GM23338 (cell line): ENCODE measurements around the gene ANTXR2. TPM values are rescaled to one million over a fixed set of nuclear protein-coding genes. Genes with fewer than 3 reads are reported as not detected.

ENCODE experiments used
- ATAC-seq: fragments of 200-7000 bp; cut with Tn5 transposase; 3 replicates; pipeline ENCODE4 v1.9.1; 2020
- DNase-seq: peaks from one replicate; pipeline ENCODE4 v3.0.0-alpha.2; 2015; ENCODE audit warnings: low spot score
- H2AFZ ChIP-seq: fragments of 200-600 bp; sonication (generic); 2 replicates; pipeline ENCODE4 v1.8.0; 2016; ENCODE audit warnings: antibody characterized with exemption, mild to moderate bottlenecking, moderate library complexity
- H3F3A ChIP-seq: fragments of 200-600 bp; sonication (generic); replicated peaks from 2 replicates; pipeline ENCODE4 v1.8.0; 2017; ENCODE audit warnings: antibody characterized with exemption, mixed run types, low read depth
- H3K27ac ChIP-seq: fragments of 200-600 bp; sonication (generic); 2 replicates; pipeline ENCODE4 v1.6.1; 2016; ENCODE audit warnings: low read depth
- H3K27me3 ChIP-seq: fragments of 200-600 bp; sonication (generic); 2 replicates; pipeline ENCODE4 v1.8.0; 2016; ENCODE audit warnings: mild to moderate bottlenecking, mixed run types, moderate library complexity; ENCODE audit not compliant: insufficient read depth
- H3K36me3 ChIP-seq: fragments of 200-600 bp; sonication (generic); 2 replicates; pipeline ENCODE4 v1.8.0; 2016; ENCODE audit warnings: mild to moderate bottlenecking; ENCODE audit not compliant: insufficient read depth
- H3K4me1 ChIP-seq: fragments of 200-600 bp; sonication (generic); 2 replicates; pipeline ENCODE4 v1.8.0; 2016; ENCODE audit warnings: mild to moderate bottlenecking, moderate library complexity; ENCODE audit not compliant: insufficient read depth
- H3K4me2 ChIP-seq: fragments of 200-600 bp; sonication (generic); 2 replicates; pipeline ENCODE4 v1.7.1; 2017; ENCODE audit warnings: mixed run types
- H3K4me3 ChIP-seq: fragments of 200-600 bp; sonication (generic); 2 replicates; pipeline ENCODE4 v1.6.1; 2016; ENCODE audit warnings: mixed run types
- H3K79me2 ChIP-seq: fragments of 200-600 bp; sonication (generic); replicated peaks from 2 replicates; pipeline ENCODE4 v1.8.0; 2017; ENCODE audit warnings: mild to moderate bottlenecking; ENCODE audit not compliant: insufficient read depth
- H3K9me2 ChIP-seq: fragments of 200-600 bp; sonication (generic); 2 replicates; pipeline ENCODE4 v1.8.0; 2017; ENCODE audit not compliant: insufficient read depth
- H4K20me1 ChIP-seq: fragments of 200-600 bp; sonication (generic); replicated peaks from 2 replicates; pipeline ENCODE4 v1.8.0; 2017; ENCODE audit warnings: mild to moderate bottlenecking; ENCODE audit not compliant: insufficient read depth
- H3K27ac Mint-ChIP-seq: 2 replicates; pipeline ENCODE4 v1.8.0; 2020; ENCODE audit warnings: inconsistent platforms, mild to moderate bottlenecking, moderate library complexity, mixed read lengths
- H3K27me3 Mint-ChIP-seq: 3 replicates; pipeline ENCODE4 v1.8.0; 2022; ENCODE audit warnings: low read depth, mild to moderate bottlenecking, moderate library complexity, mixed read lengths, inconsistent platforms; ENCODE audit not compliant: insufficient read depth, poor library complexity
- H3K36me3 Mint-ChIP-seq: 3 replicates; pipeline ENCODE4 v1.8.0; 2021; ENCODE audit warnings: low read depth, mild to moderate bottlenecking, inconsistent platforms, moderate library complexity, mixed read lengths
- H3K4me1 Mint-ChIP-seq: 3 replicates; pipeline ENCODE4 v1.8.0; 2020; ENCODE audit warnings: mild to moderate bottlenecking, inconsistent platforms, mixed read lengths
- H3K4me3 Mint-ChIP-seq: 3 replicates; pipeline ENCODE4 v1.8.0; 2021; ENCODE audit warnings: moderate library complexity, mild to moderate bottlenecking, inconsistent platforms, mixed read lengths
- H3K9me3 Mint-ChIP-seq: 3 replicates; pipeline ENCODE4 v1.8.0; 2020; ENCODE audit warnings: moderate library complexity, mild to moderate bottlenecking, inconsistent platforms, mixed read lengths
- CREB1 ChIP-seq: fragments of 250-450 bp; sonication (Bioruptor Pico); IDR thresholded peaks from 2 replicates; pipeline ENCODE4 v1.5.0; 2020; ENCODE audit warnings: low read depth, mild to moderate bottlenecking, moderate library complexity
- ETS1 ChIP-seq: IDR thresholded peaks from 2 replicates; pipeline ENCODE4 v1.6.1; 2016; ENCODE audit warnings: antibody characterized with exemption
- EZH2 ChIP-seq: fragments of 200-600 bp; sonication (generic); IDR thresholded peaks from one replicate; pipeline ENCODE4 v1.8.0; 2017; ENCODE audit warnings: antibody characterized with exemption, mild to moderate bottlenecking, low read depth; ENCODE audit not compliant: unreplicated experiment
- EZH2phosphoT487 ChIP-seq: fragments of 200-600 bp; sonication (generic); IDR thresholded peaks from one replicate; pipeline ENCODE4 v1.8.1; 2018; ENCODE audit warnings: antibody characterized with exemption; ENCODE audit not compliant: unreplicated experiment
- JUNB ChIP-seq: IDR thresholded peaks from one replicate; pipeline ENCODE4 v1.6.1; 2016; ENCODE audit warnings: antibody characterized with exemption; ENCODE audit not compliant: unreplicated experiment
- NANOG ChIP-seq: IDR thresholded peaks from 2 replicates; pipeline ENCODE4 v1.6.1; 2016; ENCODE audit warnings: antibody characterized with exemption, borderline replicate concordance
- POLR2AphosphoS5 ChIP-seq: IDR thresholded peaks from 2 replicates; pipeline ENCODE4 v1.6.1; 2016; ENCODE audit warnings: antibody characterized with exemption, low read depth
- STAT1 ChIP-seq: IDR thresholded peaks from one replicate; pipeline ENCODE4 v1.6.1; 2016; ENCODE audit warnings: antibody characterized with exemption; ENCODE audit not compliant: unreplicated experiment
- ZNF114 ChIP-seq: fragments of 250-450 bp; sonication (Bioruptor Pico); IDR thresholded peaks from 2 replicates; pipeline ENCODE4 v1.5.0; 2020; ENCODE audit warnings: mild to moderate bottlenecking, moderate library complexity
- ZNF331 ChIP-seq: fragments of 250-450 bp; sonication (Bioruptor Pico); IDR thresholded peaks from 2 replicates; pipeline ENCODE4 v1.5.0; 2020; ENCODE audit warnings: low read depth, mild to moderate bottlenecking, moderate library complexity
- polyA plus RNA-seq: library from polyadenylated mRNA; unstranded; fragments of >200 nt; fragmentation: Nextera tagmentation; extraction: Ambion mirVana; gene quantifications from 2 replicates; pipeline ENCODE4 v1.2.1, GENCODE V29; 2016
- total RNA-seq: library from RNA; depleted of rRNA; stranded (reverse); fragments of >200 nt; shearing (Covaris generic); gene quantifications from 2 replicates; pipeline ENCODE4 v1.2.3, GENCODE V29; 2014
- TF ChIP-seq, protein P1 (sequence below): IDR thresholded peaks from one replicate; pipeline ENCODE4 v1.6.1; 2018; ENCODE audit warnings: antibody characterized with exemption; ENCODE audit not compliant: unreplicated experiment
- TF ChIP-seq, protein P2 (sequence below): fragments of 250-450 bp; sonication (Bioruptor Pico); IDR thresholded peaks from 2 replicates; pipeline ENCODE4 v1.5.0; 2020; ENCODE audit warnings: mild to moderate bottlenecking, moderate library complexity
- TF ChIP-seq, protein P3 (sequence below), 2 experiments: fragments of 200-600 bp in 1 of 2; sonication (generic) in 1 of 2; conservative IDR thresholded peaks; 2 replicates each; pipeline versions ENCODE4 v1.5.1 to v1.6.1; 2016 to 2017; ENCODE audit warnings: antibody characterized with exemption in 2 of 2, low read depth in 2 of 2, mild to moderate bottlenecking in 2 of 2, moderate library complexity in 1 of 2

ANTXR2 gene
- total and polyA plus RNA-seq, 2 experiments from 2014 or later: 2.0 to 5.3 TPM

DNA sequence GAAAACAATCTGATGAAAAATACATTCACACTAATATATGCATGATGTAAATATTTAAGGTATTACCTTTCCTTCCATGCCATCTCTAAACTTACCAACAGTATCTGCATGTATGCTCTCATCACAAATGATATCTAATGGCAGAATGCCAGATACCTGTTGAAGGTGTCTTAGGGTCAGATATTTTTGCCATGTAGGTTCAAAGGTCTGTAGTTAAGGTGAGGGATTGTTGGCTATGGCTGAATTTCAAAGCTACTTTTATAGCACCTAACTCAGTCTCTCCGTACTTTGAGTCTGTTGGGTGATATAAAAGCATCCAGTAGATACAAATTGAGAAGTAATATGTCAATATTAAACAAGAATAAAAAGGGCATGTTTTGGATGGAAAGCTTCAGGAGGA is 19.8 kb upstream of the ANTXR2 start:
- Mint-ChIP-seq H3K36me3 (no peaks in the 10 kb centered on the region), H3K9me3 (no peaks in the 10 kb centered on the region), H3K27me3 (no peaks in the 10 kb centered on the region), H3K4me1 (no peaks in the 10 kb centered on the region), H3K4me3 (no peak overlapping the region), H3K27ac (no peak overlapping the region)
- Histone ChIP-seq H4K20me1 (no peaks in the 10 kb centered on the region), H3K4me2 (no peak overlapping the region), H3K4me1 (no peaks in the 10 kb centered on the region), H3K36me3 (no peaks in the 10 kb centered on the region), H3K9me2 (no peaks in the 10 kb centered on the region), H3K27ac (no peak overlapping the region), H3K27me3 (no peaks in the 10 kb centered on the region), H3F3A (no peaks in the 10 kb centered on the region), H3K4me3 (no peak overlapping the region), H3K79me2 (no peaks in the 10 kb centered on the region), H2AFZ (no peak overlapping the region)
- no peak for TF ChIP-seq JUNB
- no peak for TF ChIP-seq ZNF114
- no peak for TF ChIP-seq STAT1
- no peak for TF ChIP-seq POLR2AphosphoS5
- TF ChIP-seq, protein P1, sequence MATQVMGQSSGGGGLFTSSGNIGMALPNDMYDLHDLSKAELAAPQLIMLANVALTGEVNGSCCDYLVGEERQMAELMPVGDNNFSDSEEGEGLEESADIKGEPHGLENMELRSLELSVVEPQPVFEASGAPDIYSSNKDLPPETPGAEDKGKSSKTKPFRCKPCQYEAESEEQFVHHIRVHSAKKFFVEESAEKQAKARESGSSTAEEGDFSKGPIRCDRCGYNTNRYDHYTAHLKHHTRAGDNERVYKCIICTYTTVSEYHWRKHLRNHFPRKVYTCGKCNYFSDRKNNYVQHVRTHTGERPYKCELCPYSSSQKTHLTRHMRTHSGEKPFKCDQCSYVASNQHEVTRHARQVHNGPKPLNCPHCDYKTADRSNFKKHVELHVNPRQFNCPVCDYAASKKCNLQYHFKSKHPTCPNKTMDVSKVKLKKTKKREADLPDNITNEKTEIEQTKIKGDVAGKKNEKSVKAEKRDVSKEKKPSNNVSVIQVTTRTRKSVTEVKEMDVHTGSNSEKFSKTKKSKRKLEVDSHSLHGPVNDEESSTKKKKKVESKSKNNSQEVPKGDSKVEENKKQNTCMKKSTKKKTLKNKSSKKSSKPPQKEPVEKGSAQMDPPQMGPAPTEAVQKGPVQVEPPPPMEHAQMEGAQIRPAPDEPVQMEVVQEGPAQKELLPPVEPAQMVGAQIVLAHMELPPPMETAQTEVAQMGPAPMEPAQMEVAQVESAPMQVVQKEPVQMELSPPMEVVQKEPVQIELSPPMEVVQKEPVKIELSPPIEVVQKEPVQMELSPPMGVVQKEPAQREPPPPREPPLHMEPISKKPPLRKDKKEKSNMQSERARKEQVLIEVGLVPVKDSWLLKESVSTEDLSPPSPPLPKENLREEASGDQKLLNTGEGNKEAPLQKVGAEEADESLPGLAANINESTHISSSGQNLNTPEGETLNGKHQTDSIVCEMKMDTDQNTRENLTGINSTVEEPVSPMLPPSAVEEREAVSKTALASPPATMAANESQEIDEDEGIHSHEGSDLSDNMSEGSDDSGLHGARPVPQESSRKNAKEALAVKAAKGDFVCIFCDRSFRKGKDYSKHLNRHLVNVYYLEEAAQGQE: no peak
- TF ChIP-seq, protein P2, sequence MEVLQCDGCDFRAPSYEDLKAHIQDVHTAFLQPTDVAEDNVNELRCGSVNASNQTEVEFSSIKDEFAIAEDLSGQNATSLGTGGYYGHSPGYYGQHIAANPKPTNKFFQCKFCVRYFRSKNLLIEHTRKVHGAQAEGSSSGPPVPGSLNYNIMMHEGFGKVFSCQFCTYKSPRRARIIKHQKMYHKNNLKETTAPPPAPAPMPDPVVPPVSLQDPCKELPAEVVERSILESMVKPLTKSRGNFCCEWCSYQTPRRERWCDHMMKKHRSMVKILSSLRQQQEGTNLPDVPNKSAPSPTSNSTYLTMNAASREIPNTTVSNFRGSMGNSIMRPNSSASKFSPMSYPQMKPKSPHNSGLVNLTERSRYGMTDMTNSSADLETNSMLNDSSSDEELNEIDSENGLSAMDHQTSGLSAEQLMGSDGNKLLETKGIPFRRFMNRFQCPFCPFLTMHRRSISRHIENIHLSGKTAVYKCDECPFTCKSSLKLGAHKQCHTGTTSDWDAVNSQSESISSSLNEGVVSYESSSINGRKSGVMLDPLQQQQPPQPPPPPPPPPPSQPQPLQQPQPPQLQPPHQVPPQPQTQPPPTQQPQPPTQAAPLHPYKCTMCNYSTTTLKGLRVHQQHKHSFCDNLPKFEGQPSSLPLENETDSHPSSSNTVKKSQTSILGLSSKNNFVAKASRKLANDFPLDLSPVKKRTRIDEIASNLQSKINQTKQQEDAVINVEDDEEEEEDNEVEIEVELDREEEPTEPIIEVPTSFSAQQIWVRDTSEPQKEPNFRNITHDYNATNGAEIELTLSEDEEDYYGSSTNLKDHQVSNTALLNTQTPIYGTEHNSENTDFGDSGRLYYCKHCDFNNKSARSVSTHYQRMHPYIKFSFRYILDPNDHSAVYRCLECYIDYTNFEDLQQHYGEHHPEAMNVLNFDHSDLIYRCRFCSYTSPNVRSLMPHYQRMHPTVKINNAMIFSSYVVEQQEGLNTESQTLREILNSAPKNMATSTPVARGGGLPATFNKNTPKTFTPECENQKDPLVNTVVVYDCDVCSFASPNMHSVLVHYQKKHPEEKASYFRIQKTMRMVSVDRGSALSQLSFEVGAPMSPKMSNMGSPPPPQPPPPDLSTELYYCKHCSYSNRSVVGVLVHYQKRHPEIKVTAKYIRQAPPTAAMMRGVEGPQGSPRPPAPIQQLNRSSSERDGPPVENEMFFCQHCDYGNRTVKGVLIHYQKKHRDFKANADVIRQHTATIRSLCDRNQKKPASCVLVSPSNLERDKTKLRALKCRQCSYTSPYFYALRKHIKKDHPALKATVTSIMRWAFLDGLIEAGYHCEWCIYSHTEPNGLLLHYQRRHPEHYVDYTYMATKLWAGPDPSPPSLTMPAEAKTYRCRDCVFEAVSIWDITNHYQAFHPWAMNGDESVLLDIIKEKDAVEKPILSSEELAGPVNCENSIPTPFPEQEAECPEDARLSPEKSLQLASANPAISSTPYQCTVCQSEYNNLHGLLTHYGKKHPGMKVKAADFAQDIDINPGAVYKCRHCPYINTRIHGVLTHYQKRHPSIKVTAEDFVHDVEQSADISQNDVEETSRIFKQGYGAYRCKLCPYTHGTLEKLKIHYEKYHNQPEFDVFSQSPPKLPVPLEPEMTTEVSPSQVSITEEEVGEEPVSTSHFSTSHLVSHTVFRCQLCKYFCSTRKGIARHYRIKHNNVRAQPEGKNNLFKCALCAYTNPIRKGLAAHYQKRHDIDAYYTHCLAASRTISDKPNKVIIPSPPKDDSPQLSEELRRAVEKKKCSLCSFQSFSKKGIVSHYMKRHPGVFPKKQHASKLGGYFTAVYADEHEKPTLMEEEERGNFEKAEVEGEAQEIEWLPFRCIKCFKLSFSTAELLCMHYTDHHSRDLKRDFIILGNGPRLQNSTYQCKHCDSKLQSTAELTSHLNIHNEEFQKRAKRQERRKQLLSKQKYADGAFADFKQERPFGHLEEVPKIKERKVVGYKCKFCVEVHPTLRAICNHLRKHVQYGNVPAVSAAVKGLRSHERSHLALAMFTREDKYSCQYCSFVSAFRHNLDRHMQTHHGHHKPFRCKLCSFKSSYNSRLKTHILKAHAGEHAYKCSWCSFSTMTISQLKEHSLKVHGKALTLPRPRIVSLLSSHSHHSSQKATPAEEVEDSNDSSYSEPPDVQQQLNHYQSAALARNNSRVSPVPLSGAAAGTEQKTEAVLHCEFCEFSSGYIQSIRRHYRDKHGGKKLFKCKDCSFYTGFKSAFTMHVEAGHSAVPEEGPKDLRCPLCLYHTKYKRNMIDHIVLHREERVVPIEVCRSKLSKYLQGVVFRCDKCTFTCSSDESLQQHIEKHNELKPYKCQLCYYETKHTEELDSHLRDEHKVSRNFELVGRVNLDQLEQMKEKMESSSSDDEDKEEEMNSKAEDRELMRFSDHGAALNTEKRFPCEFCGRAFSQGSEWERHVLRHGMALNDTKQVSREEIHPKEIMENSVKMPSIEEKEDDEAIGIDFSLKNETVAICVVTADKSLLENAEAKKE (CRISPR knock-in tag): no peak
- no peak for TF ChIP-seq EZH2
- TF ChIP-seq CREB1 (CRISPR knock-in tag): no peak
- TF ChIP-seq, protein P3, sequence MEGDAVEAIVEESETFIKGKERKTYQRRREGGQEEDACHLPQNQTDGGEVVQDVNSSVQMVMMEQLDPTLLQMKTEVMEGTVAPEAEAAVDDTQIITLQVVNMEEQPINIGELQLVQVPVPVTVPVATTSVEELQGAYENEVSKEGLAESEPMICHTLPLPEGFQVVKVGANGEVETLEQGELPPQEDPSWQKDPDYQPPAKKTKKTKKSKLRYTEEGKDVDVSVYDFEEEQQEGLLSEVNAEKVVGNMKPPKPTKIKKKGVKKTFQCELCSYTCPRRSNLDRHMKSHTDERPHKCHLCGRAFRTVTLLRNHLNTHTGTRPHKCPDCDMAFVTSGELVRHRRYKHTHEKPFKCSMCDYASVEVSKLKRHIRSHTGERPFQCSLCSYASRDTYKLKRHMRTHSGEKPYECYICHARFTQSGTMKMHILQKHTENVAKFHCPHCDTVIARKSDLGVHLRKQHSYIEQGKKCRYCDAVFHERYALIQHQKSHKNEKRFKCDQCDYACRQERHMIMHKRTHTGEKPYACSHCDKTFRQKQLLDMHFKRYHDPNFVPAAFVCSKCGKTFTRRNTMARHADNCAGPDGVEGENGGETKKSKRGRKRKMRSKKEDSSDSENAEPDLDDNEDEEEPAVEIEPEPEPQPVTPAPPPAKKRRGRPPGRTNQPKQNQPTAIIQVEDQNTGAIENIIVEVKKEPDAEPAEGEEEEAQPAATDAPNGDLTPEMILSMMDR (conservative IDR thresholded peaks at IDR 0.05; ENCODE audit: low read depth in 2 of 2): no peak
- no peak for TF ChIP-seq EZH2phosphoT487
- no peak for TF ChIP-seq ZNF331 (CRISPR knock-in tag)
- TF ChIP-seq NANOG: no peak
- no peak for TF ChIP-seq ETS1
- DNase-seq (no peak), ATAC-seq (no peak)
